ENCODE data around the gene PCNT. TPM values are rescaled to one million over a fixed set of nuclear protein-coding genes. Genes with fewer than 3 reads are reported as not detected.

PCNT gene
- total RNA-seq, 1 donor from 2014 or later = 36.0 TPM

- Mint-ChIP-seq H3K9me3 (ENCODE audit: unreplicated experiment) (no peaks in the 10 kb centered on the region), H3K27me3 (ENCODE audit: unreplicated experiment) (no peaks in the 10 kb centered on the region), H3K36me3 (ENCODE audit: low read depth, unreplicated experiment) (peaks cover 19% of the 10 kb centered on the region), H3K4me3 (ENCODE audit: unreplicated experiment) (no peak overlapping the region), H3K27ac (ENCODE audit: unreplicated experiment) (no peak overlapping the region), H3K4me1 (ENCODE audit: unreplicated experiment) (peaks cover 3% of the 10 kb centered on the region)
- no peak for DNase-seq (ENCODE audit: low spot score)
- TF ChIP-seq CTCF (IDR thresholded peaks at IDR 0.05; ENCODE audit: unreplicated experiment) = no peak
Observed at GRCh38 chr21:46493828-46494227, 169.9 kb downstream of the PCNT start.

Other genes with a start within 250 kb of the PCNT start
- 378 TPM for gene COL6A2, start 226.0 kb upstream of the PCNT start, total RNA-seq (ENCODE audit: unreplicated experiment)
- 1.5 TPM for gene FTCD, start 168.6 kb upstream of the PCNT start, total RNA-seq (ENCODE audit: unreplicated experiment)
- gene SPATC1L, start 139.7 kb upstream of the PCNT start, total RNA-seq (ENCODE audit: unreplicated experiment) = 25.3 TPM
- gene LSS, start 95.4 kb upstream of the PCNT start, total RNA-seq (ENCODE audit: unreplicated experiment) = 157 TPM
- gene MCM3AP, start 38.5 kb upstream of the PCNT start, total RNA-seq (ENCODE audit: unreplicated experiment) = 92.1 TPM
- gene YBEY, start 37.8 kb upstream of the PCNT start, total RNA-seq (ENCODE audit: unreplicated experiment) = 7.0 TPM
- gene C21orf58, start 286 bp upstream of the PCNT start, total RNA-seq (ENCODE audit: unreplicated experiment) = 5.9 TPM
- gene DIP2A, start 134.7 kb downstream of the PCNT start, total RNA-seq (ENCODE audit: unreplicated experiment) = 80.2 TPM